GM19324 (cell line): Measurements from ENCODE around the gene INPP4B.
"Not testable (repeated sequence)": the region's sequence is repeated elsewhere in the genome, so short reads cannot be mapped to it uniquely, and the experiment has no call there.

Source experiments
- ATAC-seq: cut with Tn5 transposase; IDR thresholded peaks from one replicate; pipeline ENCODE4 v1.9.1; 2021; ENCODE audit warnings: mild to moderate bottlenecking, moderate library complexity; ENCODE audit not compliant: unreplicated experiment, low FRiP score

Gene INPP4B

DNA sequence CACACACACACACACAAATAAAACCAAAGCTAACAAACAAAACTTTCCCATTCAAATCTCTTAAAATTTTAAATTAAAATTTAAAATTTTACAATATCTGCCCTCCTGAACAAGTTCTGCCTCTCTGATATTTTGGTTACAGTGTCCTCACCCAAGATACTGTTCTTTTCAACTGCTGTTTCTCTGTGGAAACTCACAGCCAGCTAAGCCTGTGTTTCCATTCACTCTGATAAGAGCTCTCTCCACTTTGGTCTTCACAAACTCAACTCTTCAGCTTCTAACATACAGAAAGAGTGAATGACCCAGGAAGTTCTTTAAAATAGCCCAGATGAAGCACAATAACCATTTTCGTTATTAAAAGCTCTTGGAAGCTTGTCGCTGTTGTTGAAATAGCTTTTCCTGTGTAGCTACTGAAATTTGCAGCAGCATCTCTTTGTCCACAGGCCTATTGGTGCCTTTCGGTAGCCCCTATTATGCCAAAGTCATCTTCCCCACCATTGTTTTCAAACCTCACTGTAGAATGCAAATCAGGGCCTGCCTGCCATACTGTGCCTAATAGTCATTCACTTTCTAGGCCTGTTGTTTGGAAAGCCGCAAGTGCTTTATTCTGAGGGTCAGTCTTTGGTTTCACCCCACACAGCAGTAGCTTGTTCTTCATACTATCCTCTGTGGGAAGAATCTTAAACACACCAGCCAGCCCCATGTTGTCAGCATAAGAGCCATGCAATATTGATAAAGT is 19.4 kb downstream of the INPP4B start:
- no peak for ATAC-seq

DNA sequence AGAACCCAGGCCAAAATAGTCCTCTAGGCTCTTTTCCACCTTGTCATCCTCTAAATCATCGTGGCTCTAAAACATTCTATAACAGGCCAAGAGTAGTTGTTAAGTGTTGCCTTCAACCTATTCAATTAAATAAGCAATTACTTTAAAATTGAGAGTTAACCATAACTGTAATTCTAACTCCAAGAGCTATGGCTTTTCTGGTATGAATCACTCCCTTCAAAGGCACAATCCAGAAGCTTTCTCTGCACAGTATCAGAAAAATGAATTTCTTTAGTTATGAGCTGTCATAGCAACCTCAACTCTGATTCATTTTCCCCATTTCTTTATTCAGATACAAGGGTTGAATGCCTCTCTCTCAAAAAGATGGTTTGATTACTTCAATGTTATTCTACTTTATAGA is 21.7 kb downstream of the INPP4B start:
- no peak for ATAC-seq

DNA sequence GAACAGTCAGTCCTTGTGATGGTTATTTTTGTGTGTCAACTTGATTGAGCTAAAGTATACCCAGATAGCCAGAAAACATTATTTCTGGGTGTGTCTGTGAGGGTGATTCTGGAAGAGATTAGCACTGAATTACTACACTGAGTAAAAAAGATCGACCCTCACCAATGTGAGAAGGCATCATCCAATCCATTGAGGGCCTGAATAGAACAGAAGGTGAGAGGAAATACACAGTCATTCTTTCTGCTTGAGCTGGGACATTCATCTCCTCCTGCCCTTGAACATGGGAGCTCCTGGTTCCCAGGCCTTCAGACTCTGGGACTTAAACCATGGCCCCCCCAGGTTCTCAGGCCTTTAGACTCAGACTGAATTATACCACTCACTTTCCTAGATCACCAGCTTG is 22.3 kb downstream of the INPP4B start:
- ATAC-seq, result no peak

DNA sequence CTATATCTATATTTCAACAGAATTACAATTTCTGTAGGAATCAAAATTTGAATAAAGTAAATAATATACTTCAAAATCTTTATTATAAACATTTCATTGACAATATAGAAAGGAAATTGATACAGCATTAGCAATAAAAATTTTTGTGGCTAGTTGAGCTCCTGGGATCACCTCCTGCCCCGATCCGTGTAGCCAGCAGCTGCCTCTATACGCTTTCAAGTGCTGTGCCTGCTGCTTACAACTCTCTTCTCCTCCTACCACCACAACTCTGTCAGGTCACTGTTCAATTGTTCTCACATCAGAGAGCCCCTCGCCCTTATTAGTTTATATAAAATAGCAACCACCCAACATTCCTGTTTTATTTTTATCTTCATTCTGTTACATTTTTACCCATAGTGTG is 27.6 kb downstream of the INPP4B start:
- no peak for ATAC-seq

DNA sequence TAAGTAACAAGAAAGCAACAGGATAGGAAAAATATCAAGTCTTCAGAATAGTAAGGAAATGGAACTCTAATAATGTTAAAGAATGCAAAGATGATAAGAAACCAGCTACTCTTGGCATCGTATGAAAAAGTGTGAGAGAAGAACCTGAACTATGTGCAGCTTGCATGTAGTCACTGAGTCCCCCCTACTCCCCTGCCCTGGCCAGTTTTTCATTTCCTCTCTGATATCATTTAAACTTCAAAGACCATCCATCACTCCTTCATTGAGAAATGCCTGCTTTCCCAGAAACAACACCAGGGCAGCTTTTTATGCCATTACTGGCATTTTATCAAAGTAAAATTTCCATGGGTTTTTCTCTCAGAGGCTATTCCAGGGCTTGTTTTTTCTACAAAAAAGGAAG is 28.1 kb downstream of the INPP4B start:
- no peak for ATAC-seq

DNA sequence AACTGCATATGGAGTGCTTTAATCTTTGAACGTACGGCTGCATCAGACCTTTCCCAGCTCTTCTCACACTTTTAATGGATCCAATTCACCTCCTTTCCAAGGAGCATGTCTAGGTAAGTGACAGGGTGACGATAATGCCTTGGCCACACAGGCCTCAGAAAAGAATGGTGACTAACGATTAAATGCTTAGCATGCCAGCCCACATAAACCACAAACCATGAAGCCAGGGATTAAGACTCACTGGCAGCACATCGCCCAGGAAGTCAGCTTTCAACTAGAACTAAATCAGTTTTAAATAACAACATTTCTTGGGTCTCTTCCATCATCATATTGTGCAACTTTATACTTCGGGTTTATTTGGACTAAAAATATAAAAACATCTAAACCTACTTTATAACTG is 28.7 kb downstream of the INPP4B start:
- no peak for ATAC-seq

DNA sequence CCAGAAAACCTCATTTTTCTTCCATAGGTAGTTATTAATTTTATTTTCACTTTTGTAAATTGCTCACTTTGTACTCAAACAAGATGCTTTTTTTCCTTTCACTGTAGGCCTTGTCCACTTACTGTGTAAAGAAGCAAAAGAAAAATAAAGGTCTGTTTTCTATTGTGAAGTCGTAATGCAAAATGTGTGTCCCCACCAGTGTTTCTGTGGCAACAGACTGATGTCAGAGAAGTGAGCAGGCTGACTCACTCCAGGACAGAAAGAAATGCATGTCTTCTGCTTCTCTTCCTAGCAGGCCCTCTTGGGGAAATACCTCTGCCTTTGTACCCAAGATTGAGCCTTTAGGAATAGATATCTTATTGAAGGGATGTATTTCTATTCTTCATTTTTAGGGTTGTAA is 30.3 kb downstream of the INPP4B start:
- ATAC-seq, result no peak

DNA sequence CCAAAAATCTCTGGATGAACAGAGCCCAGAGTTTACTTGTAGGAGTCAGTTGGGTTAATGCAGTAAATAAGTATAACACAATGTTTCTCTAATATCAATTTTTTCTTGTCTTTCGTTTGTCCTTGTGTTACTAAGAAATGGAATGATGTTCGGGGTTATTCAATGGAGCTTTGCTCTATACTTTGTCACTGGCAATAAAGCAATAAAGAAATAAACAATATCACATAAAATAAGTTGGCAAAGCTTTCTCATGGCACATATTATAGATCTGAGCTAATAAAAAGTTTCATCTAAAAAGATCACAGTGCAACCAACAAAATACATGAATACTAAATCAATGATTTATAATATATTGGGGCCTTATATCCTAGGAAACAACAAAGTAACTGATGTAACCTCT is 32.7 kb downstream of the INPP4B start:
- no peak for ATAC-seq

DNA sequence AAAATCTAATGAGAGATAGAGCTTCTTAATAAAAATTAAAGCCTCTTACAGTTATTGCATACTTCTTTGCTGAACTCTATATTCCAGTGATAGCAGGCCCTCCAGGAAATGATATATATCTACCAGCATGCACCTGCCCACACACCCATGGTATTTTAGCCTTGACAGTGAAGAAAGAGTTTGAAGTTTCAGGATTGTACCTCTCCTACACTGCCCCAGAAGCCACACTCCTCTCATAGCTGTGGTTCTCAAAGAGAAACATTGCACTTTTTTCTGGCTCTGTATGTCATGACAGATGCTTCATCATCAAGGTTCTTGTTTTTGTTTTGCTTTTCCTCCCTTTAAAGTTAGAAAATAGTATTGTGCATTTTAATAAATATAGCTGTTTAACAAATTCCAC is 34.0 kb downstream of the INPP4B start:
- no peak for ATAC-seq

DNA sequence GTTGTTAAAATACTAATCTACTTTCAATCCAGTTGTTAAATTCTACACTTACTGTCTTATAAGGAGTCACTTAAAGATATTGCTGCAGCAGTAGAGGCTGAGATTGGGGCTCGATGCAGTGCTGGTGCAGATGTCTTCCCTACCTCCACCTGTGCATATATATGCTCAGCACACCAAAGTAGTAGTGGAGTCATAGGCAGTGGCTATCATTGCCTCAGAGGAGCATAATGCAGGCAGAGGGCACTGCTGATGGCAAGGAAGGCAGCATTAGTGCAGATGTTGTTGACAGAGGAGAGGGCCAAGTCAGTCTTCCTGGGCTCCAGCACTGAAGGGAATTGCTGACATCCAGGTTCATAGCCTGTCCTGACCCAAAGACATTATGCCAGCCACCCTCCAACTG is 35.1 kb downstream of the INPP4B start:
- no peak for ATAC-seq

DNA sequence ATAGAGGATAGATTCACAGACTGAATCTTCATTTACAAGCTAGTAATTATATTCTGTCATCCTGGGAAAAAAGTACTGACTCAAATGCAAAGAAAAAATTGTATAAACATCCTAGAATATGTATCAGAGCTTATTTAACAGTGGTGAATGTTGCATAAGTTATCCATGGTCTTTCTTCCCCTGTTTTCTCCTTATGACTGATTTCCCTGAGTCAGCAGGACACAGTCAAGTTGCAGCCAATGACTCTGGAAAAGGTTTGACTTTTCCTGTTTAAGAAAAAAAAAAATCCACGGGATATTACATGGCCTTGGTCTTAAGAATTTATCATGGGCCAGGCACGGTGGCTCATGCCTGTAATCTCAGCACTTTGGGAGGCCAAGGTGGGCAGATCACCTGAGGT is 36.5 kb downstream of the INPP4B start:
- no peak for ATAC-seq

DNA sequence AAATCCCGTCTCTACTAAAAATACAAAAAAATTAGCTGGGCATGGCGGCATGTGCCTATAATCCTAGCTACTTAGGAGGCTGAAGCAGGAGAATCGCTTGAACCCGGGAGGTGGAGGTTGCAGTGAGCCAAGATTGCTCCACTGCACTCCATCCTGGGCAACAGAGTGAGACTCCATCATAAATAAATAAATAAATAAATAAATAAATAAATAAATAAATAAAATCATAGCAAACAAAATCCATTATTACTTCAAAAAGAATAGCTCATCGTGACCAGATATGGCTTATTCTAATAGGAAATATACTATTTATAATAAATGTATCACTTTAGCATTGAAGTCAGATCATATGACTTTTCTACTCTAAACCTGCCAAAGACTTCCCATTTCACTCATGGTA is 42.2 kb downstream of the INPP4B start:
- not testable (repeated sequence) for ATAC-seq

DNA sequence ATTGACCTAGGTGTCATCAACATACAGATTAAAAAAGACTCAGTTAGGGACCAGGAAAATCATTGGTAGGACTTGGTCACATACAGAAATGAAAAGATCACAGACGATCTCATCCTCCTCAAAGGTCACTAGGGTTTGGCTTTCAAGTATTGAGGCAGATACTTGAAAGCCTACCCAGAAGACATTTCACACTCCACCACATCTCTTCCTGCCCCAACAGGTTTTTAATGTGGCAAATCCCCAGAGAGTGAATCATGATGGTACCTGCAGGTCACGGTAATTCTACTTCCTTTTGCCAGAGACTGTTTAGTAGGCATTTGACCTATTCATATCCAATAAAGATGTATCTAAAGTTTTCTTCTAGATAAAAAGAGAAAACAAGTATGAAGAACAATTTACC is 44.1 kb downstream of the INPP4B start:
- ATAC-seq, result no peak

DNA sequence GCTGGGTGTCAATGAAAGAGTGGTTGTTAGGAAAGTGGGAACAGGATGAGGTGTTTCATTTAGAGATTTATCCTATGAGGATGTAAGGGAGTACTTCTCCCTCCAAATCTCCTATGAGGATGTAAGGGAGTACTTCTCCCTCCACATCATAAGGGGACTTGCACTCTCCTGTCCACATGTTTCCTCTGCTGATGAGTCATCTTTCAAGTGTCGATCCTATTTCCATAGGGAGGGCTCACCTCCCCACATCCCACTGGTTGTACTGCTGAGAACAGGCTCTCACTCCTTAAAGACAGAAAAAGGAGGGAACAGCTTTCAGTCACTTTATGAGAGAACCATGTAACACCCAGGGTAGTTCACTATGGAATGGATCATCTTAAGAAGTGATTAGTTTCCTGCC is 65.0 kb downstream of the INPP4B start:
- no peak for ATAC-seq

DNA sequence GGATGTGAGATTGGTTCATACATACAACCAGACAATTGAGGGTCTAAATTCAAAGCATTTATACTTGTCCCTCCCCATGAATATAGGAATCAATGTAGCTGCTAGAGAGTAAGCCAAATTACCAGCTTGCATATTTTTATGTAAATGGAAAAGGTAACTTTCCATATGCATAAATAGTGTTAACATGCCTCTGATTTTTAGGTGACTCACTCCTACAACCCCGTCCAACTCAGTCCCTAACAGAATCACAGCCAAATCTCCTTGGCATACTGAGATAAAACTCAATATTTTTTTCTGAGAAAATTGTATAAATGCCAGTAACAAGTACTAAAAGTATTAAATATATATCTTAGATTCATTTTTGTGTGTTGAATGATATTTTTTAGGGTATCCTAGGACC is 67.2 kb downstream of the INPP4B start:
- ATAC-seq, result no peak

DNA sequence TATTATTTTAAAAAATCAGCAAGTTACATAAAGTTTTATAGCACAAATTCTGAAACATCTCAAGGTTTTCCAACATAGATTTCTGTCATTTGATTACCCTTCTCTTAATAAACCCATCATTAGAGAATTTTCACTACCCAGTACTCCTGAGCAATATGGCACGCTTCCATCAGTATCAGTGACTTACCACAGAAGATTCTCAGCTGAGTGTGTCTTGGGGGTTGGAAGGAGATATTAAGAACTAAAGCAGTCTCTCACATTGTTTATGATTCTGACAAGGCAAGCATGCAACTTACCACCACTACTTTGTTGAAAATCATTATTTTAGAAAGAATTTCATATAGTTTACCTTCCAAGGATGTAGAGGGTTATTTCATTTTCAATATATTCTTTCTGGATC is 67.7 kb downstream of the INPP4B start:
- no peak for ATAC-seq

DNA sequence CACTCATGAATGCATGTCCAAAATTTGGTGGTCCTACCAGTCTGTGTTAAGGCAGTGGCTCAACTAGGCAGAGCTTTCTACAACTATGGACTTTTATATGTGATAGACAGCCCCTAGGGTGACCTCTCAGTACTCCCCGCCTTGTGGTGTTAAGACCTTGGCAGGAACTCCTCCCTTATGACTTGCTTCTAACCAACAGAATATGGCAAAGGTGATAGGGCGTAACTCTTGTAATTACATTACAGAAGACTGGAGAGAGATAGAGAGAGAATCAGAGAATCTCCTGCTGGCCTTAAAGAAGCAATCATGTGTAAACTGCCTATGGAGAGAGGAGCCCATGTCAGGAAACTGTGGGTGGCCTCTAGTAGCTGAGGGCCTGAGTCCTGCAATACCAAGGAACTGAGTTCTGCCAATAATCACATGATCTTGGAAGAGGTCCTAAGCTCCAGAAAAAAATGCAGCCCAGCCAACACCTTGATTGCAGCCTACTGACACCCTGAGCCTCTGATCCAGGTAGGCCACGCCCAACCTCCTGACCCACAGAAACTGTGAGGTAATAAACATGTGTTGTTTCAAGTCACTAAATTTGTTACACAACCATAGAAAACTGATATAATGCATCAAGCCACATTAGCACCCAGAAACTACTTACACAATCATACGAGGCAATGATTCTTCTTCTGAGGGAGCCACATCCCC is 68.9 kb downstream of the INPP4B start:
- no peak for ATAC-seq

DNA sequence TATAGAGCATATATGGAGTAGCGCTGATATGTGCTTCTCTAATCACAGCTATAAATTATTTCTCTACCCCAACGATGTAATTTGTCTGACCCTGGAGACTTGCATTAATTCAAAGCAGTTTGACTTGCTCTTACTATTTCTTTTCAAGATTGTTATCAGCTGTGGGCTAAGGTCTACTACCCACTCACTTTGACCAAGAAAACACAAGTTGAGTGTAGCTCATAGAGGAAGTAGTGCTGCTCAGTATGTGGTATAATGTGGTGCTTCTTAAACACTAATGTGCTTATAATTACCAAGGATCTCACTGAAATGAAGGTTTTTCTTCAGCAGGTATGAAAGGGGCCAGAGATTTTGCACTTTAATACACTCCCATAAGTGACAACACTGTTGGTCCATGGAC is 70.1 kb downstream of the INPP4B start:
- no peak for ATAC-seq

DNA sequence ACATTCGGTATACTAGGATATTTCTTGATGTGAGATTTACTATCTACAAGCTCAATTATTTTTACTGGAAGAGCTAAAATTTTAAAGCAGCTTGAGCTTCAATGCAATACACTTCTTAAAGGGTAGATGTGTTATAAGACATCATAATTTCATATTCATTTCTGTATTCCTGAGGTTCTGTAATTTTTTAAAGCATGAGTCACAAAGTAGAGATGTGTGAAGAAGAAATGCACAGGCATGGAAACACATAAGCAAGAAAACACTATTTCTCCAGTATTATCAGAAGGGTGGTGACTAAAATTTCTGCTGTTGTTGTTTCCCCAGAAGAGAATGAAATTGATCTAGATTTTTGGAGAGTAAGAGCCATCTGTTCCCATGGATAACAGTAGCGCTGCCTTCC is 72.6 kb downstream of the INPP4B start:
- no peak for ATAC-seq

DNA sequence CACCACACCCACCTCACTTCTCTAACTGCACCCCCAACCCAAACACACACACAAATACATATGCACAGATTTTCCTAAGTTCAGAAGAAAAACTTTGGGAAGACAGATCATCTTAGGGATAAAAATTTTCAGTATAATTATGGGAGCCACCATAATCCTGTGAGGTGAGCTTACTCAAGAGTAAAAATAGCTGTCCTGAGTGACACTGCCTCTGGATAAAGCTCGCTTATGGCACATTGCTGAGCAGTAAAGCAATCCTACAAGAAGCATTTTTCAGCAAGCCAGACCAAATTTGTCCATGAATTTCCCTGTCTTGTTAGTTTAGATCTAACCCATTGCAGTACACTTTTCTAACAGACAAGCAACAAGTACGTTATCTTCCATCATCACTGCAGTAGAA is 83.8 kb downstream of the INPP4B start:
- ATAC-seq, result no peak

DNA sequence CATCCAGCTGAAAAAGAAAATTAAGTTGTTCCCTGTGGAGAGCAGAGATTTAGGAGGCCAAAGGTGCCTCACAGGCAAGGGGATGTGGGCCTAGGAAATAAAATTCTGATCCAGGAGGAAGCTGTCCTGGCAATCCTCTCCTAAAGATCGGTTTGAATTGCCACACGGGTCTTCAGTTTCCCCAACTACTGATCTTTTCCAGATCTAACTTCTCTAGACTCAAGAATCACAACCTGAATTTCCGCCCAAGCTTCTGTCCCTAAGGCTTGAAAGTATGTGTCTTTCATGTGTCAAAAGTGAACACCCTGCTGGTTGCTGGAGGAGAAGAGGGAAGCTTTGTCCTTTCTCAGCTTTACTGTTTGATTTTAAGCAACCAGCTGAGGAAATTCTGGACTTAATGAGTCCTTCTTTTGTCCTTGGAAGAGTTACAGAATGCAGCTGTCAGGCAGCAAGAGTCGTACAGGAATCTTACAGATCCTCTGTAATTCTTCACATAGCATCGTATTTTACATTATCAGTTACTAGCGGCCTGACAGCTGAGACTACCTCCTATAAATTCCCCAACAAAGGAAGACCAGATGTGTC is 93.8 kb downstream of the INPP4B start:
- ATAC-seq, result no peak
